K562 (cell line): ENCODE data around the gene FIS1. TPM values are rescaled to one million over a fixed set of nuclear protein-coding genes. Genes with fewer than 3 reads are reported as not detected.

ENCODE experiments used
- CBX3 ChIP-seq, 2 experiments: IDR thresholded peaks; 1 replicate in 1 of 2; 2 replicates in 1 of 2; pipeline ENCODE4 v1.6.1; 2012; ENCODE audit warnings: inconsistent platforms in 2 of 2, low read length in 2 of 2, borderline replicate concordance in 1 of 2, control low read depth in 1 of 2
- HMG20A ChIP-seq: fragments of 450-650 bp; formaldehyde crosslinking; conservative IDR thresholded peaks from 2 replicates; pipeline ENCODE4 v1.4.0; 2020; ENCODE audit warnings: mild to moderate bottlenecking, mixed read lengths
- NFE2L1 ChIP-seq: fragments of 450-650 bp; IDR thresholded peaks from 2 replicates; pipeline ENCODE4 v1.6.1; 2016; ENCODE audit warnings: missing genetic modification characterization, low read depth, mild to moderate bottlenecking, missing compliant biosample characterization, moderate library complexity, borderline replicate concordance
- ZNF263 ChIP-seq: sonication (generic); formaldehyde crosslinking; IDR thresholded peaks from 2 replicates; pipeline ENCODE4 v1.8.0; 2022; ENCODE audit warnings: mild to moderate bottlenecking, missing genetic modification reagents, borderline replicate concordance
- polyA plus RNA-seq, 8 experiments: library from polyadenylated mRNA; depleted of rRNA in 4 of 8; stranded (reverse) in 5 of 8; unstranded in 3 of 8; fragments of >200 nt; fragmentation: Nextera tagmentation in 2 of 8; fragmentation: Illumina TruSeq in 1 of 8; extraction: Ambion mirVana in 2 of 8; extraction: Trizol in 1 of 8; gene quantifications; 2 replicates each; pipeline versions ENCODE4 v1.2.1 to v1.2.3, GENCODE V29; 2011 to 2014; ENCODE audit warnings: inconsistent platforms in 1 of 8, missing spikeins in 1 of 8
- total RNA-seq, 7 experiments: library from RNA; depleted of rRNA in 6 of 7; stranded (reverse); fragments of >200 nt in 6 of 7; fragmentation: Illumina TruSeq in 2 of 7; extraction: Trizol in 2 of 7; gene quantifications; 2 replicates each; pipeline versions ENCODE4 v1.2.1 to v1.2.3, GENCODE V29; 2011 to 2021; ENCODE audit warnings: low replicate concordance in 1 of 7
- TF ChIP-seq, protein P1 (sequence below): fragments of 450-650 bp; IDR thresholded peaks from 2 replicates; pipeline ENCODE4 v1.6.1; 2017; ENCODE audit warnings: antibody characterized with exemption, mild to moderate bottlenecking
- TF ChIP-seq, protein P2 (sequence below): fragments of 250-450 bp; sonication (Bioruptor Pico); IDR thresholded peaks from 2 replicates; pipeline ENCODE4 v1.4.0; 2020

Gene FIS1
- total and polyA plus RNA-seq, 9 of the 15 experiments (the other 6 are each of a cell fraction or from before 2014, with no cell fraction given): 86.0 to 257 (median 144) TPM

DNA sequence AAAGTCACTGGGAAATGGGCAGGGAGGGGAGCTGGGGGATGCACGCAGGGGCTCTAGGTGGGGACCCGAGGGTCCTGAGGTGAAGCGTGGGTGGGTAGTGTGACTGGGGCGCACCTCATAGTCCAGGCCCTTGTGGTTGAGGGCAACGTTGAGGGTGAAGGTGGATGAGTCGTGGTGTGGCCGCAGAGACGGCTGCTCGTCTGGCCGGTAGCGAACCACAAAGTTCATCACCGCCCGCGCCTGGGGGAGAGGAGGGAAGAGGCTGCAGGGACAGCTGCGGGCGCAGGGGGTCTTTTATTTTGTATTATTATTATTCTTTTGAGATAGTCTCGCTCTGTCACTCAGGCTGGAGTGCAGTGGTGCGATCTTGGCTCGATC is 38.2 kb downstream of the FIS1 start (continued):
- TF ChIP-seq, protein P1, sequence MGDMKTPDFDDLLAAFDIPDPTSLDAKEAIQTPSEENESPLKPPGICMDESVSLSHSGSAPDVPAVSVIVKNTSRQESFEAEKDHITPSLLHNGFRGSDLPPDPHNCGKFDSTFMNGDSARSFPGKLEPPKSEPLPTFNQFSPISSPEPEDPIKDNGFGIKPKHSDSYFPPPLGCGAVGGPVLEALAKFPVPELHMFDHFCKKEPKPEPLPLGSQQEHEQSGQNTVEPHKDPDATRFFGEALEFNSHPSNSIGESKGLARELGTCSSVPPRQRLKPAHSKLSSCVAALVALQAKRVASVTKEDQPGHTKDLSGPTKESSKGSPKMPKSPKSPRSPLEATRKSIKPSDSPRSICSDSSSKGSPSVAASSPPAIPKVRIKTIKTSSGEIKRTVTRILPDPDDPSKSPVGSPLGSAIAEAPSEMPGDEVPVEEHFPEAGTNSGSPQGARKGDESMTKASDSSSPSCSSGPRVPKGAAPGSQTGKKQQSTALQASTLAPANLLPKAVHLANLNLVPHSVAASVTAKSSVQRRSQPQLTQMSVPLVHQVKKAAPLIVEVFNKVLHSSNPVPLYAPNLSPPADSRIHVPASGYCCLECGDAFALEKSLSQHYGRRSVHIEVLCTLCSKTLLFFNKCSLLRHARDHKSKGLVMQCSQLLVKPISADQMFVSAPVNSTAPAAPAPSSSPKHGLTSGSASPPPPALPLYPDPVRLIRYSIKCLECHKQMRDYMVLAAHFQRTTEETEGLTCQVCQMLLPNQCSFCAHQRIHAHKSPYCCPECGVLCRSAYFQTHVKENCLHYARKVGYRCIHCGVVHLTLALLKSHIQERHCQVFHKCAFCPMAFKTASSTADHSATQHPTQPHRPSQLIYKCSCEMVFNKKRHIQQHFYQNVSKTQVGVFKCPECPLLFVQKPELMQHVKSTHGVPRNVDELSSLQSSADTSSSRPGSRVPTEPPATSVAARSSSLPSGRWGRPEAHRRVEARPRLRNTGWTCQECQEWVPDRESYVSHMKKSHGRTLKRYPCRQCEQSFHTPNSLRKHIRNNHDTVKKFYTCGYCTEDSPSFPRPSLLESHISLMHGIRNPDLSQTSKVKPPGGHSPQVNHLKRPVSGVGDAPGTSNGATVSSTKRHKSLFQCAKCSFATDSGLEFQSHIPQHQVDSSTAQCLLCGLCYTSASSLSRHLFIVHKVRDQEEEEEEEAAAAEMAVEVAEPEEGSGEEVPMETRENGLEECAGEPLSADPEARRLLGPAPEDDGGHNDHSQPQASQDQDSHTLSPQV: no peak
- no peak for TF ChIP-seq HMG20A (CRISPR knock-in tag)
- no peak for TF ChIP-seq ZNF263 (CRISPR knock-in tag)
- no peak for TF ChIP-seq NFE2L1 (tag)
- TF ChIP-seq, protein P2, sequence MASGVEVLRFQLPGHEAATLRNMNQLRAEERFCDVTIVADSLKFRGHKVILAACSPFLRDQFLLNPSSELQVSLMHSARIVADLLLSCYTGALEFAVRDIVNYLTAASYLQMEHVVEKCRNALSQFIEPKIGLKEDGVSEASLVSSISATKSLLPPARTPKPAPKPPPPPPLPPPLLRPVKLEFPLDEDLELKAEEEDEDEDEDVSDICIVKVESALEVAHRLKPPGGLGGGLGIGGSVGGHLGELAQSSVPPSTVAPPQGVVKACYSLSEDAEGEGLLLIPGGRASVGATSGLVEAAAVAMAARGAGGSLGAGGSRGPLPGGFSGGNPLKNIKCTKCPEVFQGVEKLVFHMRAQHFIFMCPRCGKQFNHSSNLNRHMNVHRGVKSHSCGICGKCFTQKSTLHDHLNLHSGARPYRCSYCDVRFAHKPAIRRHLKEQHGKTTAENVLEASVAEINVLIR (CRISPR knock-in tag): no peak
- TF ChIP-seq CBX3 (IDR thresholded peaks at IDR 0.05; ENCODE audit: borderline replicate concordance in 1 of 2, low read length in 2 of 2): no peak
